HG02870 (cell line): Measurements from ENCODE around the gene HOXA10.

Experiments used
- ATAC-seq: cut with Tn5 transposase; IDR thresholded peaks from one replicate; pipeline ENCODE4 v1.9.1; 2021; ENCODE audit warnings: mild to moderate bottlenecking, moderate library complexity; ENCODE audit not compliant: unreplicated experiment

The HOXA10 gene

DNA sequence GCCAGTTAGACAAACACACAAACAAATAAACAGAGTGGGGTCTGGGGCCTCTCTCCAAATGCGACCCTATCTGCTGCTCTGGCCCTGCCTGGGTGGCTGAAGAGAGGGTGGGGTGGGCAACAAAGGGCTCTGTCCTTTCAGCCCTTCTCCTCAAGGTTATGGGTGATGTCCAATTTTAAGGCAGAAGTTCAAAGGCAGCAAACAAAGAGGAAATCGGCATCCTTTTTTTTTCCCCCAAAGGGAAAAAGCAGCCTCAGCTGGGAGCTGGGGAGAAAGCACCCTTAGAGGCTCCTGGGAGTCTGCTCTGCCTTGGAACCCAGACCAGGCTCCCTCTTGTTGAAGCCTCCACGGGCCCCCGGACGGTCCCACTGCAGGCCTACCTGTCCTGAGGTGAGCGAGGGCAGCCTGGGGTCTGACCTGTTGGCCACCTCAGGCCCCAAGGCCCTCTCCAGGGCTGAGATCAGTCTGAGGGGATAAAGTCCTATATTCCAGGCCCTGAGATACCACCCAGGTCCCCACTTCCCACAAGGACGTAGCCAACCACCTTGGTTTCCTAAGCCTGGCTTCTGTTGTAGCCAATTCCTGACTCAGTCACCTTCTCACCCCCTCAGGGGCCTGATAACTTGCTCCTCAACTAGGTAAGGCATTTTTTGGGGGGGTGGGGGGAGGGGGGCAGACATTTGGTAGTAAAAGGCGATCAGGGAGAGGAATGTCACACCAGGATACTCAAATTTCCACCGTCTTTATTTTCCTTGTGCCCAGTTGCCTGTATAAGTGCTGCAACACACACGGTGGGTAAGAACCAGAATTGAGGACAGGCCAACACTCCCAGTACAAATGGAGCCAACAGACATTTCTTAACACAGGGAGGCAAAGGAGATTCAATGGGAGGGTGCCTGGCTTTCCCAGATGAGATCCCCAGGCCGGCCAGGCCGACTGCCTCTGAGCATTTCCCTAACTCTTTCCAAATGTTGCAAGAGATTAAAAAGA is 6.6 kb upstream of the HOXA10 start:
- no peak for ATAC-seq

- no peak for ATAC-seq
These were observed 5.6 kb upstream of the HOXA10 start for GRCh38 chr7:27179503-27180430.

- ATAC-seq = no peak
These were observed 4.9 kb upstream of the HOXA10 start for GRCh38 chr7:27179030-27179429.

DNA sequence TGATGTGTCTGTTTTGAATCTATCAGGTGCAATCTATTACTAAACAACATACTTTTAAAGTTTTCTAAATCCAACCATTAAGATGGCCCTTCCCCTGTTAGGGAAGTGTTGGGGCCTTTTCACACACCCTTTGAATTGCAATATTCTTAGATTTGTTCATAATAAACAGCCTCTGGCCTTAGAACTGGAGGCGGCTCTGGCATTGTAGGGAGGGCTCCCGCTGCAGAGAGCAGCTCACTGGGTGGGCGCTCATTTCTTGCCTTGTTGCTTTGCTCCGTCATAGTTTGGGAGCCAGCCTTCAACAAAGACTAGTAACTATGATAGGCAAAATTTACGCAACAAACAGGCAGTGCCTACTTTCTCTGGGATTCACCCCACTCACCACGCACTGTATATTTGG is 4.2 kb upstream of the HOXA10 start:
- ATAC-seq = no peak

- ATAC-seq = no peak
These were observed 3.7 kb upstream of the HOXA10 start for GRCh38 chr7:27177795-27178320.

DNA sequence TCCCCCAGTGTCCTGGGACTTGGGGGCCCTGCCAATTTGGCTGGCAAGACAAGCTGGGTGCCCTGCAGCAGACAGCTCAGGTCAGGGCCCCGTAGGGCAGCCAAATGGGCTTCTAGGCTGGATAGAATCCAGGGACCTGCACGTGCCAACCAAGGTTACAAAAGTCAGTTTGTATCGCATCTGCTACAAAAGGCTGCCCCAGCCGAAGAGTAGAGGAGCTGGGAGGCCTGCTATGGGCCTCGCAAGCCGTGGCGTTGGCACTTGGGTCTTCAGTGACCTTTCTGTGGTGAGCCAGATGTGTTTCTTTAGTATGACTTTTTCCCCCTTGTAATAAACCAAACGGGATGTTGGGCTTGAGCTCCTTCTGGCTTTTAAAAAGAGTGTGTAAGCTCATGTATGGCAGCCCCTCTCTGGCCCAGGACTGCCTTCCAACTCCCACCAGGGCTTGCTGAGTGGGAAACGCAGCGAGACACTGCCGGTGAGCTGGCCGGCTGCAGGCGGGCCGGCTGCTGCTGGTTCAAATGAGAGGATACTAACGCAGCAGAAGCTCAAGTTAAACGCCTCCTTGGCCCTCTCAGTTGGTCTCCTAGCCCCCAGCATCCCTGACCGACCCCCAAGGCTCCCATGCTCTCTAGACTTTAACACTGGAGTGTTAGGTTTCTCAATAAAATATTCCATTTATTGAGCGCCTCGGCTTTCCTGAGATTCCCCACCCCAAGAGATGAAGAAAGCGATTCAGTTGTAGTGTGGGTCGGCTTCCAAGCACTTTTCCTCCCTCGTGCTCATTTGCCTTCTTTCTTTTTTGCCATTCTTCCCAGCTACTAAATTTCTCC is 3.1 kb upstream of the HOXA10 start:
- ATAC-seq = no peak

- no peak for ATAC-seq
These were observed 2.4 kb upstream of the HOXA10 start for GRCh38 chr7:27176524-27176845.

- ATAC-seq = no peak
These were observed 1.8 kb upstream of the HOXA10 start for GRCh38 chr7:27175626-27176523.

GRCh38 chr7:27174874-27175625 is 930 bp upstream of the HOXA10 start:
- ATAC-seq = no peak

DNA sequence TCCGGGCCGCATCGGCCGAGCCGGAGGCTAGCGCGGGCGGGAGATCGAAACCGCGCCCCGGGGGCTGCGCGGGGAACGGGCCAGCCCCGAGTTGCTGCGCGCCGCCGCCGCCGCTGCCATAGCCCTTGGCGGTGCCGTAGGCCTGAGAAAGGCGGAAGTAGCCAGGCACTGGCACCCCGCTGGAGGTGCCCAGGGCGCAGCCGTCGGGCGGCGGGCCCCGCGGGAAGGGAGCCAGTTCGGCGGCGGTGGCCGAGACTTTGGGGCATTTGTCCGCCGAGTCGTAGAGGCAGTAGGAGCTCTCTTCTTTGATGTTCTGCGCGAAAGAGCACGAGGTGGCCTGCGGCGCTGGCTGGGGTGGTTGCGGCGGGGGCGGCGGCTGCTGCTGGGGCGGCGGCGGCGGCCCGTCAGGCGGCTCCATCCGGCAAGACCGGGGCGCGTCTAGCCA is 587 bp downstream of the HOXA10 start:
- ATAC-seq = no peak

- ATAC-seq = no peak
These were observed 1.2 kb downstream of the HOXA10 start for GRCh38 chr7:27172823-27173510.

- no peak for ATAC-seq
These were observed 1.8 kb downstream of the HOXA10 start for GRCh38 chr7:27172315-27172774.

- no peak for ATAC-seq
These were observed 2.3 kb downstream of the HOXA10 start for GRCh38 chr7:27171637-27172314.

- no peak for ATAC-seq
These were observed 2.8 kb downstream of the HOXA10 start for GRCh38 chr7:27171325-27171636.

GRCh38 chr7:27170426-27171324 is 3.4 kb downstream of the HOXA10 start:
- no peak for ATAC-seq

GRCh38 chr7:27169658-27170425 is 4.3 kb downstream of the HOXA10 start:
- ATAC-seq = no peak
